Heart left ventricle (tissue), 16 donors: ENCODE results near the gene BIN1. TPM values are rescaled to one million over a fixed set of nuclear protein-coding genes. Genes with fewer than 3 reads are reported as not detected.

Experiments
- ATAC-seq, 4 donors: fragments of 200-7000 bp; cut with Tn5 transposase; one replicate each; pipeline ENCODE4 v1.9.1; 2020 to 2022; ENCODE audit warnings: moderate library complexity in 4 of 4, mild to moderate bottlenecking in 3 of 4, moderate number of reproducible peaks in 1 of 4
- DNase-seq, 5 donors: peaks; one replicate each; pipeline ENCODE4 v3.0.0-alpha.2; 2020
- H3K27ac ChIP-seq, 12 donors: fragments of 200-600 bp; sonication (generic) in 4 of 12; one replicate each; pipeline versions ENCODE4 v1.5.0 to v1.8.0; 2016 to 2022; ENCODE audit warnings: mild to moderate bottlenecking in 2 of 12
- H3K27me3 ChIP-seq, 9 donors: fragments of 200-600 bp; sonication (generic) in 2 of 9; one replicate each; pipeline versions ENCODE4 v1.5.1 to v1.8.0; 2016 to 2022; ENCODE audit warnings: mild to moderate bottlenecking in 3 of 9
- H3K36me3 ChIP-seq, 9 donors: fragments of 200-600 bp; sonication (generic) in 2 of 9; one replicate each; pipeline versions ENCODE4 v1.5.0 to v1.8.0; 2018 to 2022; ENCODE audit warnings: mild to moderate bottlenecking in 2 of 9
- H3K4me1 ChIP-seq, 12 donors: fragments of 200-600 bp; sonication (generic) in 4 of 12; one replicate each; pipeline versions ENCODE4 v1.5.0 to v1.8.0; 2016 to 2022; ENCODE audit warnings: mild to moderate bottlenecking in 3 of 12
- H3K4me3 ChIP-seq, 12 donors: fragments of 200-600 bp; sonication (generic) in 4 of 12; one replicate each; pipeline versions ENCODE4 v1.5.0 to v1.8.0; 2017 to 2022; ENCODE audit warnings: mild to moderate bottlenecking in 9 of 12, moderate library complexity in 4 of 12
- H3K9me3 ChIP-seq, 12 donors: fragments of 200-600 bp; sonication (generic) in 4 of 12; one replicate each; pipeline versions ENCODE4 v1.5.0 to v1.8.0; 2016 to 2022; ENCODE audit warnings: mild to moderate bottlenecking in 1 of 12
- POLR2A ChIP-seq, 2 donors: fragments of 450-650 bp; IDR thresholded peaks; one replicate each; pipeline ENCODE4 v1.6.1; 2017; ENCODE audit warnings: antibody characterized with exemption in 2 of 2, mild to moderate bottlenecking in 2 of 2, moderate library complexity in 2 of 2
- WGBS, 4 donors: extraction: QIAGEN DNeasy Blood & Tissue Kit in 2 of 4; methylation state at CpG; one replicate each; pipeline versions ENCODE4 v1.1.5 to v1.1.7; 2013 to 2018; 5-methylcytosine and 5-hydroxymethylcytosine counted together
- intact Hi-C, 10 donors: fragments of 100-400 bp; cut with DNase I; formaldehyde crosslinking; loops; one replicate each; pipeline versions ENCODE4 v1.11.1 to v1.14.2; 2022
- polyA plus RNA-seq, 2 donors: library from polyadenylated mRNA; stranded (reverse); fragments of 200-250 nt; gene quantifications; one replicate each; pipeline ENCODE4 v1.2.3, GENCODE V29; 2013
- total RNA-seq, 9 donors: library from RNA; depleted of rRNA in 2 of 9; stranded (reverse); fragments of >200 nt in 2 of 9; fragmentation: NEBNext Ultra II Directional in 3 of 9; extraction: Animal tissue kit (Norgen Biotek cat#: 25700) in 3 of 9; gene quantifications; one replicate each; pipeline versions ENCODE4 v1.1.0 to v1.2.4, GENCODE V29; 2016 to 2023
- TF ChIP-seq, protein P1 (sequence below), 12 donors: fragments of 200-600 bp; sonication (generic) in 4 of 12; IDR thresholded peaks; one replicate each; pipeline versions ENCODE4 v1.5.0 to v1.8.0; 2018 to 2022; ENCODE audit warnings: antibody characterized with exemption in 12 of 12, mild to moderate bottlenecking in 5 of 12
- donor health status: ischemic (EF 13 %, LVEDD 7.1; RV severe dilation, severe dysfunction).
- donor health status: healthy with polysubstance abuse.
- donor health status: DM: no; HTN: yes; CAD: no.
- donor health status: DM: no; HTN: no; CAD: no.
- donor health status: ischemic (EF 25% LVEDD 6.9; RV normal size, moderate dysfunction).
- donor health status: ischemic (EF 25% LVEDD 5.7; RV mildly dilated, moderate dysfunction).
- donor health status: healthy.
- donor health status: DM: yes; HTN: yes; CAD: no.
- donor health status: ischemic (EF 35%, LVEDD 5.7; RV mildly dilated, moderate dysfunction).
- donor health status: nonischemic (EF 11% LVEDD 7.7; RV severe dilation, severe dysfunction).
- donor health status: DM: yes; HTN: yes; CAD: no.
- donor health status: PGD.
- donor health status: ischemic (EF 29% LVEDD 5.4; RV normal size, mild dysfunction).
- donor health status: nonischemic (EF 23%, LVEDD 6.1; RV moderate dilation, normal function).

BIN1 gene
- total and polyA plus RNA-seq, 11 donors: 4.3 to 22.2 (median 15.6) TPM

DNA sequence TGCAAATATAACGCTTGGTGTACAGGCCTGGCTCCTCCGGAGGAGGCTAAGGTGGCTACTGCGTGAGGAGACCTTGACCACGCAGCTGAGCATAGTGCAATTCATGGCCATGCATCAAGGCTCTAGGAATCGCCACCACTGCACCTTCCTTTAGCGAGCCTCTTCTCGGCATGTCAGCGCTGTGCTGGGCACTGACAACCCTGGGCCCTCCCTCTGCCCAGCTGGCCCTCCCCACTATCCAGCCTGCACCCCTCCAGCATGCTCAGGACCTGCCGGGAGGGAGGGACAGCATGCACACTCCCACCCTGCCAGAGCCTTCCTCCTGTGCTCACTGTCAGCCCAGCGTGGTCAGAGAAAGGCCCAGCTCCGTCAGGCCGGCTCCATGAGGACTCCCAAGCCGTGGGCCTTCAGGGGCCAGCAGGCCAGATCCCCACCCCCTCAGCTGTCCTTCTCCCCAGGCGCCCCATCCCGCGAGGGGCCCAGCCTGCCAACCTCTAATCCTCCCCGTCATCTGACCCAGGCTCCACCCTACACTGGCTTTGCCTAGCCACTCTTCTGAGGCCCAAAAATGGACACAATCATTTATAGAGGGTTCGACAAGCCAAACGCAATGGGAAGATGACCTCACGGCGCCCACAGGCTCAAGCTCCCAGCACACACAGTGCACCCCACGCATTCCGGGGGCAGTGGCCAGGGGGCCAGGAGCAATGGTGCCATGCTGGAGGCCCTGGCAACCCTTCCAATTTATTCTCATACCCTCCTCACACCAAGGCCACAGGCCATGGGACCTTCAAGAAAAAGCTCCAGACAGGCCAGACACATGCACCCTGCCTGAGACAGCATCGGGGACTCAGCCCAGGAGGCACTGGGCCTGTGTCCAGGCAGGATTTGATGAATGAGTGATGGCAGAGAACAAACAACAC lies 3.5 kb downstream of the BIN1 start:
- no peak for TF ChIP-seq POLR2A (IDR thresholded peaks at IDR 0.05)
- TF ChIP-seq, protein P1, sequence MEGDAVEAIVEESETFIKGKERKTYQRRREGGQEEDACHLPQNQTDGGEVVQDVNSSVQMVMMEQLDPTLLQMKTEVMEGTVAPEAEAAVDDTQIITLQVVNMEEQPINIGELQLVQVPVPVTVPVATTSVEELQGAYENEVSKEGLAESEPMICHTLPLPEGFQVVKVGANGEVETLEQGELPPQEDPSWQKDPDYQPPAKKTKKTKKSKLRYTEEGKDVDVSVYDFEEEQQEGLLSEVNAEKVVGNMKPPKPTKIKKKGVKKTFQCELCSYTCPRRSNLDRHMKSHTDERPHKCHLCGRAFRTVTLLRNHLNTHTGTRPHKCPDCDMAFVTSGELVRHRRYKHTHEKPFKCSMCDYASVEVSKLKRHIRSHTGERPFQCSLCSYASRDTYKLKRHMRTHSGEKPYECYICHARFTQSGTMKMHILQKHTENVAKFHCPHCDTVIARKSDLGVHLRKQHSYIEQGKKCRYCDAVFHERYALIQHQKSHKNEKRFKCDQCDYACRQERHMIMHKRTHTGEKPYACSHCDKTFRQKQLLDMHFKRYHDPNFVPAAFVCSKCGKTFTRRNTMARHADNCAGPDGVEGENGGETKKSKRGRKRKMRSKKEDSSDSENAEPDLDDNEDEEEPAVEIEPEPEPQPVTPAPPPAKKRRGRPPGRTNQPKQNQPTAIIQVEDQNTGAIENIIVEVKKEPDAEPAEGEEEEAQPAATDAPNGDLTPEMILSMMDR (IDR thresholded peaks at IDR 0.05): no peak
- Histone ChIP-seq H3K4me1 (peaks cover 0 to 29% (median 8%) of the 10 kb centered on the region in 12 donors), H3K4me3 (no peak overlapping the region), H3K9me3 (no peaks in the 10 kb centered on the region), H3K36me3 (no peaks in the 10 kb centered on the region), H3K27ac (no peak overlapping the region), H3K27me3 (peaks cover 0 to 4% (median 0%) of the 10 kb centered on the region in 9 donors)
- peak in 2 of 5 donors; percentile 15 to 20 for DNase-seq
- no peak for ATAC-seq
- intact Hi-C loops: loop anchor here in 1 of 10 donors (5.0 kb wide), 1 partner anchor 36 kb away; no protein-coding TSS in a partner anchor
- WGBS, 4 donors: 84 to 91% (median 88%) methylated on average over 17 to 24 of the region's 24 CpGs

DNA sequence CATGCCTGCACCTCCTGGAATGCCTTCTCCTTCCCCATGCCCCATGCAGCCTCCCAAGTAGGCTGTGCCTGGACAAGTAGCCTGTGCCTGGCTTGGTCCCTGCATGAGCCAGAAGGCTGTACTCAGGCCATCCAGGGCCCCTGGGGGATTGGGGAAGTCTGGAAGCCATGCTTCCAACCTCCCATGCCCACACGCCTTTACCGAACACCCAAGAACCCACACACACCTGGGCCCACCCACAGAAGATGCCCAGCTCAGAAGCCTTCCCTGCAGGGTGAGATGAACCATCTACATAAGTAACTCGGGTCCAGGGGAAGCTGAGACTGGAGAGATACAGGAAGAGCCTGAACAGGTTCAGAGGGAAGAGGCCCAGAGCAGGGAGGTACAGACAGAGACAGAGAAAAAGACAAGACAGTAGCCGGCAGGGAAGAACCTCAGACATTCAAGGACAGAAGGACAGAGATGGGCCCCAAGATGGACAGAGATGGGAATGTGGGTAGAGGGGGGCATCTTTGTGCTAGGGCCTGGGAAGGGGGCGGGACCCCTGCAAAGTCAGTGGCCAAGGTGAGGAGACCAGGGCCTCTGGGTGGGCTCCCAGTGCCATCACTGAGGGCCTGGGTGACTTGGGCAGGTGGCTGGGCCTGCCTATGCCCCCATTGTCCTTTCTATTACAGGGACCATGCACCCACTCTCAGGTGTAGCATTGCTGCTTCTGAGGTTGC lies 4.3 kb downstream of the BIN1 start:
- H3K4me3 ChIP-seq: no peak overlapping the region
- WGBS, 4 donors: 85 to 93% (median 90%) methylated on average over 4 to 5 of the region's 5 CpGs
- H3K27ac ChIP-seq: no peak overlapping the region
- TF ChIP-seq, protein P1 (IDR thresholded peaks at IDR 0.05): no peak
- TF ChIP-seq POLR2A (IDR thresholded peaks at IDR 0.05): no peak
- ATAC-seq (no peak), DNase-seq (peak in 1 of 5 donors; percentile 23)
- no peaks in the 10 kb centered on the region for H3K9me3 ChIP-seq
- no peaks in the 10 kb centered on the region for H3K36me3 ChIP-seq
- peaks cover 0 to 4% (median 0%) of the 10 kb centered on the region in 9 donors for H3K27me3 ChIP-seq
- peaks cover 0 to 22% (median 5%) of the 10 kb centered on the region in 12 donors for H3K4me1 ChIP-seq
- intact Hi-C loops: loop anchor here in 1 of 10 donors (5.0 kb wide), 1 partner anchor 35 kb away; no protein-coding TSS in a partner anchor

DNA sequence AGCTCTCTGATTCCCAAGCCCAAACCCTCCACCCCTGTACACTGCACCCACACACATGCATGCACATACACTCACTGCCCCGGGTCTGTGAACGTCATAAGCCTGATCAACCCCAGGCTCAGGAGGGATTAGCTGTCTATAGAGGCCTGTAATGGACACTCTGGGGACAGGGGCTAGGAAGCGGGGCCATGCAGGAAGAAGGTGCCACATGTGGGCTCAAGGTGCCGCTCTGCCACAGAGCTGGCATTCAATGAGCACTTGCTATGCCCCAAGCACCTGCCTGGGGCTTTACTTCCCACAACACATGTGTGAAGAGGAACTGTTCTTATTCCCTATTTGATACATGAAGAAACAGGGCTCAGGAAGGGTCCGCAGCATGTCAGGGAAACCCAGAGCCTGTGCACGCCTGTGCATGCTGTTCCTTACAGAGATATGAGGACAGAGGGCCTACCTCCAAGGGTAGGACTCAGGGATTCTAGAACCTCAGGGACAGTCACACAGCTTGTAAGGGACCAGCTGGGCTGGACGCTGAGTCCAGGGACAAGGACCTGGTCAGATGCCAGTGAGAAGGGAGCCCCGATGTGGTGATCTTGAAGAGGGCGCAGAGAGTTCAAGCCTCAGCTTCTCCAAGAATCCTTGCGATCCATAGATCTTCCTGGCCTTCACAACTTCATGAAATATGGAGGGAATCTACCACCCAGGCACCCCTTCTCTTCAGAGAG lies 5.0 kb downstream of the BIN1 start:
- Histone ChIP-seq H3K9me3 (no peaks in the 10 kb centered on the region), H3K36me3 (no peaks in the 10 kb centered on the region), H3K27me3 (peaks cover 0 to 4% (median 0%) of the 10 kb centered on the region in 9 donors), H3K4me1 (peaks cover 0 to 25% (median 6%) of the 10 kb centered on the region in 12 donors), H3K4me3 (no peak overlapping the region), H3K27ac (no peak overlapping the region)
- peak in 1 of 5 donors; percentile 7 for DNase-seq
- ATAC-seq: no peak
- no peak for TF ChIP-seq POLR2A (IDR thresholded peaks at IDR 0.05)
- TF ChIP-seq, protein P1 (IDR thresholded peaks at IDR 0.05): no peak
- WGBS, 4 donors: 86 to 97% (median 90%) methylated on average over 10 of the region's 10 CpGs
- intact Hi-C loops: loop anchor here in 1 of 10 donors (5.0 kb wide), 1 partner anchor 35 kb away; no protein-coding TSS in a partner anchor
